HCT116 (cell line): ENCODE data around the gene PYDC1. TPM values are rescaled to one million over a fixed set of nuclear protein-coding genes. Genes with fewer than 3 reads are reported as not detected.

Experiments used
- ATAC-seq: fragments of 200-7000 bp; cut with Tn5 transposase; 2 replicates; pipeline ENCODE4 v1.9.1; 2020; ENCODE audit warnings: mild to moderate bottlenecking, moderate library complexity
- BruUV-seq: library from RNA; stranded (reverse); fragments of 400-500 nt; replicated peaks from 2 replicates; lab custom pipeline; 2021; lab: Mats Ljungman, UMichigan
- CTCF ChIA-PET: fragments of 300-600 bp; sonication (Branson Sonifier 250); formaldehyde crosslinking; loops from one replicate; lab custom pipeline; 2021; ENCODE audit warnings: antibody characterized with exemption; lab: Charles Lee
- POLR2A ChIA-PET: fragments of 300-600, 350-600 bp; sonication (Branson Sonifier 250); formaldehyde crosslinking; loops from one replicate; lab custom pipeline; 2021; ENCODE audit warnings: antibody characterized with exemption; lab: Charles Lee
- RAD21 ChIA-PET, 2 experiments: fragments of 300-600 bp; sonication (Branson Sonifier 250); formaldehyde crosslinking; loops; one replicate each; lab custom pipeline; 2023; ENCODE audit warnings: low total read pairs in 2 of 2; ENCODE audit not compliant: uncharacterized antibody in 2 of 2, unreplicated experiment in 2 of 2, low non-redundant PET in 1 of 2; lab: Charles Lee
- DNase-seq: peaks from one replicate; pipeline ENCODE4 v3.0.0-alpha.2; 2010; ENCODE audit warnings: low read depth, low spot score
- H2AFZ ChIP-seq: fragments of 200-600 bp; shearing (Covaris generic), sonication (generic); 2 replicates; pipeline ENCODE4 v1.6.1; 2017; ENCODE audit warnings: low read depth, mixed run types, mixed read lengths, antibody characterized with exemption, low read length; ENCODE audit not compliant: poor library complexity, severe bottlenecking
- H3K27ac ChIP-seq: 2 replicates; pipeline ENCODE4 v1.5.1; 2012; ENCODE audit warnings: low read depth, low read length
- H3K27me3 ChIP-seq: fragments of 200-600 bp; sonication (generic); 2 replicates; pipeline ENCODE4 v1.6.1; 2016; ENCODE audit warnings: mixed run types, low read length, mixed read lengths; ENCODE audit not compliant: insufficient read depth
- H3K36me3 ChIP-seq, 2 experiments: fragments of 200-500 bp in 1 of 2; fragments of 200-600 bp in 1 of 2; sonication (Bioruptor generic) in 1 of 2; sonication (generic) in 1 of 2; 2 replicates each; pipeline versions ENCODE4 v1.5.1 to v1.6.1; 2014 to 2016; ENCODE audit warnings: low read length in 2 of 2, inconsistent platforms in 1 of 2, mixed read lengths in 1 of 2, mixed run types in 1 of 2; ENCODE audit not compliant: insufficient read depth in 2 of 2, control insufficient read depth in 1 of 2
- H3K4me1 ChIP-seq, 2 experiments: fragments of 200-600 bp in 1 of 2; sonication (generic) in 1 of 2; 2 replicates each; pipeline versions ENCODE4 v1.5.1 to v1.6.1; 2012 to 2017; ENCODE audit warnings: low read length in 2 of 2, inconsistent platforms in 1 of 2, mild to moderate bottlenecking in 1 of 2, mixed read lengths in 1 of 2, mixed run types in 1 of 2, moderate library complexity in 1 of 2; ENCODE audit not compliant: insufficient read depth in 2 of 2, control insufficient read depth in 1 of 2
- H3K4me2 ChIP-seq: fragments of 200-600 bp; sonication (generic); 2 replicates; pipeline ENCODE4 v1.6.1; 2017; ENCODE audit warnings: mixed run types, low read length, mixed read lengths
- H3K4me3 ChIP-seq, 2 experiments: fragments of 200-600 bp in 1 of 2; sonication (generic) in 1 of 2; replicated peaks in 1 of 2; 2 replicates each; pipeline ENCODE4 v1.5.1; 2011 to 2016; ENCODE audit warnings: low read length in 2 of 2, control low read depth in 1 of 2, low read depth in 1 of 2, mild to moderate bottlenecking in 1 of 2, mixed read lengths in 1 of 2, mixed run types in 1 of 2
- H3K79me2 ChIP-seq: fragments of 200-600 bp; sonication (generic); 2 replicates; pipeline ENCODE4 v1.6.1; 2017; ENCODE audit warnings: mild to moderate bottlenecking, mixed run types, low read length, moderate library complexity, mixed read lengths; ENCODE audit not compliant: insufficient read depth
- H3K9ac ChIP-seq: fragments of 200-600 bp; sonication (generic); 2 replicates; pipeline ENCODE4 v1.6.1; 2016; ENCODE audit warnings: low read length, mixed read lengths
- H3K9me2 ChIP-seq: fragments of 200-600 bp; sonication (generic), shearing (Covaris generic); 2 replicates; pipeline ENCODE4 v1.6.1; 2017; ENCODE audit warnings: mixed run types, mild to moderate bottlenecking, moderate library complexity; ENCODE audit not compliant: insufficient read depth
- H3K9me3 ChIP-seq, 2 experiments: fragments of 200-500 bp in 1 of 2; fragments of 200-600 bp in 1 of 2; sonication (Bioruptor generic) in 1 of 2; sonication (generic) in 1 of 2; 2 replicates each; pipeline ENCODE4 v1.6.1; 2014 to 2017; ENCODE audit warnings: low read length in 2 of 2, mixed read lengths in 2 of 2, inconsistent platforms in 1 of 2, low read depth in 1 of 2, mild to moderate bottlenecking in 1 of 2, mixed run types in 1 of 2, moderate library complexity in 1 of 2; ENCODE audit not compliant: control insufficient read depth in 1 of 2, insufficient read depth in 1 of 2
- H4K20me1 ChIP-seq: fragments of 200-600 bp; sonication (generic), shearing (Covaris generic); 2 replicates; pipeline ENCODE4 v1.6.1; 2017; ENCODE audit warnings: mixed run types, mild to moderate bottlenecking, moderate library complexity; ENCODE audit not compliant: insufficient read depth
- ATF3 ChIP-seq: IDR thresholded peaks from 2 replicates; pipeline ENCODE4 v1.6.1; 2012
- CEBPB ChIP-seq: IDR thresholded peaks from 2 replicates; pipeline ENCODE4 v1.6.1; 2012; ENCODE audit warnings: low read depth
- EZH2phosphoT487 ChIP-seq: fragments of 200-600 bp; IDR thresholded peaks from 2 replicates; pipeline ENCODE4 v1.6.1; 2018; ENCODE audit warnings: antibody characterized with exemption, borderline replicate concordance
- JUND ChIP-seq: IDR thresholded peaks from 2 replicates; pipeline ENCODE4 v1.6.1; 2012
- MAX ChIP-seq: IDR thresholded peaks from 2 replicates; pipeline ENCODE4 v1.6.1; 2012
- POLR2AphosphoS5 ChIP-seq: IDR thresholded peaks from 2 replicates; pipeline ENCODE4 v1.6.1; 2011; ENCODE audit warnings: mild to moderate bottlenecking, low read depth, low read length, moderate library complexity
- SRF ChIP-seq: IDR thresholded peaks from 2 replicates; pipeline ENCODE4 v1.6.1; 2012; ENCODE audit warnings: low read depth
- YY1 ChIP-seq: IDR thresholded peaks from 2 replicates; pipeline ENCODE4 v1.6.1; 2011; ENCODE audit warnings: low read length, low read depth, moderate library complexity, mild to moderate bottlenecking; ENCODE audit not compliant: insufficient replicate concordance; ENCODE audit errors: extremely low read depth
- ZFX ChIP-seq: fragments of 450-650 bp; IDR thresholded peaks from 2 replicates; pipeline ENCODE4 v1.6.1; 2017
- intact Hi-C: fragments of 100-400 bp; cut with micrococcal nuclease; formaldehyde crosslinking; loops from 2 replicates; pipeline ENCODE4 v1.10.0; 2022
- total RNA-seq: library from RNA; stranded (reverse); gene quantifications from one replicate; pipeline ENCODE4 v1.2.1, GENCODE V29; 2021; ENCODE audit not compliant: unreplicated experiment

PYDC1 gene
- total RNA-seq, 1 experiment from 2014 or later, result not detected

DNA sequence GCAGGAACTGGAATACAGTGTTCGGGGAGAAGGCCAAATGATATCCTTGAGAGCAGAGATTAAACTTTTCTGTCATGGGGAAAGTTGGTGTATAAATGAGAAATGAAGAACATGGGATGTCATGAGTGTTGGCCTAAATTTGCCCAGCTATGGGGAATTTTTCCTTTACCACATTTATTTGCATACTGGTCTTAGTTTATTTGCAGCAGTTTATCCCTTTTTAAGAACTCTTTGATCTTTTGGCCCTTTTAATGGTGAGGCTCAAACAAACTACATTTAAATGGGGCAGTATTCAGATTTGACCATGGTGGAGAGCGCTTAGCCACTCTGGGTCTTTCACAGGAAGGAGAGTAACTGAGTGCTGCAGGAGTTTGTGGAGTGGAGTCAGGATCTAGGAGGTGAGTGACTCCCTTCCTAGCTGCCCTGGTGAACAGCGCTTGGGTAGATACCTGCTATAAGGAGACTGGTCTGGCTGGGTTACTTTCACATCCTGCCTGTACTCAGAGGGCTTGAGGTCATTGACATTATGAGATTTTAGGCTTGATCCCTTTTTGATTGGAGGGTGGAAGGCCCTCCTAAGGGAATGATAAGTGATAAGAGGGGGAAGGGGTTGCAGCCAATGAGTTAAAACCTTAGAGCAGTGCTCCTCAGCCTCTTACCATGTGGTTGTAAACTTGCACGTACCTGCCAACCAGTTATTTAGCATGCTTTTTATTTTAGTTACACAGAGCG, 25.1 kb downstream of the PYDC1 start:
- H3K4me2 ChIP-seq, result no peak overlapping the region
- no peak for DNase-seq
- CTCF ChIA-PET, result no interaction called here
- H4K20me1 ChIP-seq, result peaks cover 74% of the 10 kb centered on the region
- peak; percentile 29 for TF ChIP-seq POLR2AphosphoS5
- no peak for TF ChIP-seq CEBPB
- TF ChIP-seq, all 23 proteins: peak for 1
- Histone ChIP-seq H3K9me2 (no peaks in the 10 kb centered on the region), H3K36me3 (peaks cover 88 to 98% of the 10 kb centered on the region in 2 experiments), H3K9me3 (no peaks in the 10 kb centered on the region), H2AFZ (no peak overlapping the region), H3K27me3 (no peaks in the 10 kb centered on the region), H3K27ac (no peak overlapping the region), H3K4me1 (no peaks in the 10 kb centered on the region), H3K4me3 (no peak overlapping the region), H3K79me2 (peaks cover 99% of the 10 kb centered on the region), H3K9ac (no peak overlapping the region)
- intact Hi-C loops, result no loop called here
- ChIA-PET RAD21 (no interaction called here), POLR2A (no interaction called here)
- no TSS peak for BruUV-seq
- ATAC-seq, result no peak

- ChIA-PET RAD21 (no interaction called here), POLR2A (interaction anchor here (2.3 kb wide), 1 partner anchor 11 kb away, joined by 11 read pairs; the partner anchor contains the start of gene FUS), CTCF (no interaction called here)
- H3K79me2 ChIP-seq, result peaks cover 99% of the 10 kb centered on the region
- H3K27me3 ChIP-seq, result no peaks in the 10 kb centered on the region
- TF ChIP-seq JUND (no peak), EZH2phosphoT487 (no peak), YY1 (no peak), ZFX (no peak), ATF3 (no peak), SRF (no peak), MAX (no peak)
- H4K20me1 ChIP-seq, result peaks cover 84% of the 10 kb centered on the region
- no peak overlapping the region for H3K27ac ChIP-seq
- DNase-seq (no peak), ATAC-seq (no peak)
- no peaks in the 10 kb centered on the region for H3K4me1 ChIP-seq
- no TSS peak for BruUV-seq
- H3K36me3 ChIP-seq, result peaks cover 94 to 98% of the 10 kb centered on the region in 2 experiments
- no peak overlapping the region for H3K9ac ChIP-seq
- no peaks in the 10 kb centered on the region for H3K9me3 ChIP-seq
- intact Hi-C loops, result no loop called here
- H3K4me3 ChIP-seq, result no peak overlapping the region
- no peak overlapping the region for H3K4me2 ChIP-seq
- no peaks in the 10 kb centered on the region for H3K9me2 ChIP-seq
- H2AFZ ChIP-seq, result no peak overlapping the region
Measured at GRCh38 chr16:31190818-31191444, 26.0 kb downstream of the PYDC1 start.
